Natural killer cell (primary cell): ENCODE measurements around the gene TRIM34. TPM values are rescaled to one million over a fixed set of nuclear protein-coding genes. Genes with fewer than 3 reads are reported as not detected.

Experiments
- ATAC-seq, 3 donors: fragments of 150-1000 bp in 2 of 3; fragments of 200-7000 bp in 1 of 3; cut with Tn5 transposase; 1 replicate in 1 of 3; 2 replicates in 2 of 3; pipeline ENCODE4 v1.10.0; 2021; ENCODE audit warnings: mild to moderate bottlenecking in 2 of 3, moderate library complexity in 2 of 3
- DNase-seq, 2 donors: peaks; one replicate each; pipeline versions ENCODE4 v3.0.0 to v3.0.0-alpha.2; 2013 to 2021; ENCODE audit warnings: mixed read lengths in 1 of 2
- H3K27ac ChIP-seq: one replicate; pipeline ENCODE4 v1.5.1; 2013; ENCODE audit warnings: mild to moderate bottlenecking, low read length
- H3K27me3 ChIP-seq: one replicate; pipeline ENCODE4 v1.6.1; 2013; ENCODE audit warnings: low read length; ENCODE audit not compliant: control insufficient read depth, insufficient read depth
- H3K36me3 ChIP-seq: one replicate; pipeline ENCODE4 v1.6.1; 2013; ENCODE audit warnings: low read length; ENCODE audit not compliant: control insufficient read depth, insufficient read depth
- H3K4me1 ChIP-seq: one replicate; pipeline ENCODE4 v1.6.1; 2013; ENCODE audit warnings: low read length; ENCODE audit not compliant: control insufficient read depth, insufficient read depth
- H3K4me3 ChIP-seq: one replicate; pipeline ENCODE4 v1.5.1; 2013; ENCODE audit warnings: low read length
- H3K9me3 ChIP-seq: one replicate; pipeline ENCODE4 v1.6.1; 2013; ENCODE audit warnings: low read length; ENCODE audit not compliant: control insufficient read depth, insufficient read depth
- H3K27ac Mint-ChIP-seq, 2 donors: one replicate each; pipeline ENCODE4 v1.8.0; 2022; ENCODE audit warnings: mild to moderate bottlenecking in 2 of 2, mixed read lengths in 2 of 2, moderate library complexity in 1 of 2
- H3K27me3 Mint-ChIP-seq, 2 donors: one replicate each; pipeline ENCODE4 v1.8.0; 2022; ENCODE audit warnings: low read depth in 2 of 2, mixed read lengths in 2 of 2
- H3K36me3 Mint-ChIP-seq: one replicate; pipeline ENCODE4 v1.8.0; 2022; ENCODE audit warnings: mixed read lengths
- H3K4me1 Mint-ChIP-seq, 2 donors: one replicate each; pipeline ENCODE4 v1.8.0; 2022; ENCODE audit warnings: mixed read lengths in 2 of 2
- H3K4me3 Mint-ChIP-seq: one replicate; pipeline ENCODE4 v1.8.0; 2022; ENCODE audit warnings: mild to moderate bottlenecking, moderate library complexity, mixed read lengths
- H3K9me3 Mint-ChIP-seq, 2 donors: one replicate each; pipeline ENCODE4 v1.8.0; 2022; ENCODE audit warnings: mixed read lengths in 2 of 2
- CTCF ChIP-seq: fragments of 200-600 bp; IDR thresholded peaks from one replicate; pipeline ENCODE4 v1.8.0; 2022; ENCODE audit warnings: antibody characterized with exemption
- WGBS: methylation state at CpG from one replicate; pipeline ENCODE4 v1.1.7; 2013; ENCODE audit warnings: missing lambda C conversion rate; ENCODE audit not compliant: insufficient coverage; 5-methylcytosine and 5-hydroxymethylcytosine counted together
- intact Hi-C: fragments of 100-400 bp; cut with micrococcal nuclease; formaldehyde crosslinking; loops from one replicate; pipeline ENCODE4 v1.14.2; 2022
- total RNA-seq, 4 donors: library from RNA; stranded (reverse); fragments of 120-200 nt in 1 of 4; gene quantifications; one replicate each; pipeline versions ENCODE4 v1.2.3 to v1.2.4, GENCODE V29; 2013 to 2022

The TRIM34 gene
- total RNA-seq, 3 donors from 2014 or later (not counting 1 experiment from before 2014, with no cell fraction given), result 8.2 to 10.0 (median 9.9) TPM

GRCh38 chr11:5665051-5665570 lies 40.3 kb downstream of the TRIM34 start:
- no peaks in the 10 kb centered on the region for H3K27me3 Mint-ChIP-seq
- no peaks in the 10 kb centered on the region for H3K4me1 ChIP-seq

GRCh38 chr11:5665746-5666401 lies 41.1 kb downstream of the TRIM34 start:
- DNase-seq (no peak), ATAC-seq (no peak)
- Histone ChIP-seq H3K4me3 (no peak overlapping the region), H3K36me3 (peaks cover 41% of the 10 kb centered on the region), H3K27ac (no peak overlapping the region), H3K9me3 (no peaks in the 10 kb centered on the region), H3K27me3 (no peaks in the 10 kb centered on the region), H3K4me1 (no peaks in the 10 kb centered on the region)
- no peaks in the 10 kb centered on the region for H3K27me3 Mint-ChIP-seq
- peaks cover 8% of the 10 kb centered on the region for H3K36me3 Mint-ChIP-seq
- H3K4me1 Mint-ChIP-seq, result no peaks in the 10 kb centered on the region
- H3K4me3 Mint-ChIP-seq, result no peak overlapping the region
- TF ChIP-seq CTCF, result no peak
- no peak overlapping the region for H3K27ac Mint-ChIP-seq
- H3K9me3 Mint-ChIP-seq, result no peaks in the 10 kb centered on the region
- 94% methylated on average over 5 of the region's 5 CpGs for WGBS
- intact Hi-C loops, result no loop called here

More at GRCh38 chr11:5665051-5665570, 40.3 kb downstream of the TRIM34 start:
- H3K9me3 Mint-ChIP-seq, result no peaks in the 10 kb centered on the region
- H3K4me1 Mint-ChIP-seq, result no peaks in the 10 kb centered on the region
- TF ChIP-seq CTCF, result no peak
- no peak overlapping the region for H3K4me3 Mint-ChIP-seq
- ATAC-seq (no peak), DNase-seq (no peak)
- Histone ChIP-seq H3K27ac (no peak overlapping the region), H3K4me3 (no peak overlapping the region), H3K9me3 (no peaks in the 10 kb centered on the region), H3K36me3 (peaks cover 36% of the 10 kb centered on the region), H3K27me3 (no peaks in the 10 kb centered on the region)
- H3K36me3 Mint-ChIP-seq, result peaks cover 8% of the 10 kb centered on the region
- H3K27ac Mint-ChIP-seq, result no peak overlapping the region
- 95% methylated on average over 4 of the region's 4 CpGs for WGBS
- intact Hi-C loops, result no loop called here

GRCh38 chr11:5666402-5666793 lies 41.6 kb downstream of the TRIM34 start:
- H3K36me3 ChIP-seq, result peaks cover 39% of the 10 kb centered on the region
- WGBS, result 96% methylated on average over 6 of the region's 6 CpGs
- no peaks in the 10 kb centered on the region for H3K4me1 ChIP-seq
- H3K27me3 ChIP-seq, result no peaks in the 10 kb centered on the region
- no peaks in the 10 kb centered on the region for H3K9me3 ChIP-seq
- Mint-ChIP-seq H3K36me3 (peaks cover 8% of the 10 kb centered on the region), H3K4me1 (no peaks in the 10 kb centered on the region), H3K27me3 (no peaks in the 10 kb centered on the region), H3K9me3 (no peaks in the 10 kb centered on the region), H3K27ac (no peak overlapping the region), H3K4me3 (no peak overlapping the region)
- intact Hi-C loops, result no loop called here
- DNase-seq (no peak), ATAC-seq (no peak)
- TF ChIP-seq CTCF, result no peak
- no peak overlapping the region for H3K4me3 ChIP-seq
- no peak overlapping the region for H3K27ac ChIP-seq

- Mint-ChIP-seq H3K27me3 (no peaks in the 10 kb centered on the region), H3K4me3 (no peak overlapping the region), H3K27ac (no peak overlapping the region), H3K4me1 (peaks cover 0 to 12% of the 10 kb centered on the region in 2 donors), H3K36me3 (no peaks in the 10 kb centered on the region), H3K9me3 (no peaks in the 10 kb centered on the region)
- no peak overlapping the region for H3K27ac ChIP-seq
- no peak overlapping the region for H3K4me3 ChIP-seq
- ATAC-seq (no peak), DNase-seq (no peak)
- no peak for TF ChIP-seq CTCF
- H3K36me3 ChIP-seq, result peaks cover 23% of the 10 kb centered on the region
- intact Hi-C loops, result no loop called here
- no peaks in the 10 kb centered on the region for H3K4me1 ChIP-seq
- H3K9me3 ChIP-seq, result no peaks in the 10 kb centered on the region
- H3K27me3 ChIP-seq, result no peaks in the 10 kb centered on the region
These were observed 47.0 kb downstream of the TRIM34 start for GRCh38 chr11:5671831-5672230.
